H9 (cell line): ENCODE measurements around the gene PANX2. TPM values are rescaled to one million over a fixed set of nuclear protein-coding genes. Genes with fewer than 3 reads are reported as not detected.

Source experiments
- DNase-seq: peaks from one replicate; pipeline ENCODE4 v3.0.0-alpha.2; 2017
- H2AFZ ChIP-seq: one replicate; pipeline ENCODE4 v1.6.1; 2013; ENCODE audit warnings: mild to moderate bottlenecking, low read length, control low read depth, moderate library complexity
- H2AK5ac ChIP-seq: 2 replicates; pipeline ENCODE4 v1.6.1; 2013; ENCODE audit warnings: low read length, control low read depth, mixed read lengths; ENCODE audit not compliant: insufficient read length
- H2BK120ac ChIP-seq: one replicate; pipeline ENCODE4 v1.6.1; 2013; ENCODE audit warnings: low read depth, mild to moderate bottlenecking, low read length, control low read depth, inconsistent platforms; ENCODE audit not compliant: poor library complexity, severe bottlenecking
- H2BK12ac ChIP-seq: 2 replicates; pipeline ENCODE4 v1.6.1; 2013; ENCODE audit warnings: low read length, control low read depth, mixed read lengths, low read depth; ENCODE audit not compliant: insufficient read length
- H2BK15ac ChIP-seq: 2 replicates; pipeline ENCODE4 v1.6.1; 2013; ENCODE audit warnings: low read depth, low read length, control low read depth
- H2BK20ac ChIP-seq: one replicate; pipeline ENCODE4 v1.6.1; 2013; ENCODE audit warnings: low read depth, mild to moderate bottlenecking, low read length, control low read depth, inconsistent platforms; ENCODE audit not compliant: poor library complexity, severe bottlenecking
- H2BK5ac ChIP-seq: 2 replicates; pipeline ENCODE4 v1.6.1; 2013; ENCODE audit warnings: low read length, control low read depth, mixed read lengths; ENCODE audit not compliant: insufficient read length
- H3K14ac ChIP-seq: 2 replicates; pipeline ENCODE4 v1.6.1; 2013; ENCODE audit warnings: low read length, control low read depth; ENCODE audit not compliant: insufficient read depth
- H3K18ac ChIP-seq: 2 replicates; pipeline ENCODE4 v1.6.1; 2013; ENCODE audit warnings: low read depth, mild to moderate bottlenecking, mixed read lengths, low read length, control low read depth; ENCODE audit not compliant: insufficient read length
- H3K23ac ChIP-seq: 2 replicates; pipeline ENCODE4 v1.6.1; 2013; ENCODE audit warnings: low read length, control low read depth, mixed read lengths, low read depth; ENCODE audit not compliant: insufficient read length
- H3K23me2 ChIP-seq: 2 replicates; pipeline ENCODE4 v1.6.1; 2013; ENCODE audit warnings: low read depth, mild to moderate bottlenecking, mixed read lengths, low read length, control low read depth; ENCODE audit not compliant: insufficient read length, poor library complexity, severe bottlenecking
- H3K27ac ChIP-seq: 2 replicates; pipeline ENCODE4 v1.5.1; 2013; ENCODE audit warnings: low read length, control low read depth, mixed read lengths, low read depth; ENCODE audit not compliant: insufficient read length
- H3K27me3 ChIP-seq: 2 replicates; pipeline ENCODE4 v1.6.1; 2013; ENCODE audit warnings: low read length, control low read depth, inconsistent platforms; ENCODE audit not compliant: insufficient read depth
- H3K4ac ChIP-seq: 2 replicates; pipeline ENCODE4 v1.6.1; 2013; ENCODE audit warnings: low read depth, mild to moderate bottlenecking, control low read depth, inconsistent platforms, low read length, moderate library complexity
- H3K4me1 ChIP-seq: 2 replicates; pipeline ENCODE4 v1.6.1; 2013; ENCODE audit warnings: low read length, control low read depth, inconsistent platforms; ENCODE audit not compliant: insufficient read depth
- H3K4me2 ChIP-seq: 2 replicates; pipeline ENCODE4 v1.6.1; 2013; ENCODE audit warnings: low read length, control low read depth, mixed read lengths; ENCODE audit not compliant: insufficient read length, insufficient read depth
- H3K56ac ChIP-seq: 2 replicates; pipeline ENCODE4 v1.6.1; 2013; ENCODE audit warnings: low read depth, mild to moderate bottlenecking, mixed read lengths, low read length, control low read depth; ENCODE audit not compliant: insufficient read length
- H3K79me1 ChIP-seq: 2 replicates; pipeline ENCODE4 v1.6.1; 2013; ENCODE audit warnings: low read depth, mild to moderate bottlenecking, moderate library complexity, low read length, control low read depth, inconsistent platforms; ENCODE audit not compliant: insufficient read depth, poor library complexity, severe bottlenecking
- H3K79me2 ChIP-seq: 2 replicates; pipeline ENCODE4 v1.6.1; 2013; ENCODE audit warnings: low read length, control low read depth, inconsistent platforms; ENCODE audit not compliant: insufficient read depth
- H3K9ac ChIP-seq: 2 replicates; pipeline ENCODE4 v1.6.1; 2013; ENCODE audit warnings: low read length, control low read depth, mixed read lengths; ENCODE audit not compliant: insufficient read length; ENCODE audit errors: extremely low read depth
- H3K9me3 ChIP-seq: one replicate; pipeline ENCODE4 v1.6.1; 2013; ENCODE audit warnings: low read depth, low read length, inconsistent platforms; ENCODE audit not compliant: control insufficient read depth
- H3T11ph ChIP-seq: one replicate; pipeline ENCODE4 v1.6.1; 2013; ENCODE audit warnings: mild to moderate bottlenecking, low read length, control low read depth, inconsistent platforms
- H4K20me1 ChIP-seq: one replicate; pipeline ENCODE4 v1.6.1; 2013; ENCODE audit not compliant: control insufficient read depth, insufficient read length, insufficient read depth
- H4K5ac ChIP-seq: 2 replicates; pipeline ENCODE4 v1.6.1; 2013; ENCODE audit warnings: low read depth, mild to moderate bottlenecking, mixed read lengths, low read length, control low read depth; ENCODE audit not compliant: insufficient read length
- H4K8ac ChIP-seq: replicated peaks from 2 replicates; pipeline ENCODE4 v1.6.1; 2013; ENCODE audit warnings: low read length, control low read depth, mixed read lengths, low read depth; ENCODE audit not compliant: insufficient read length
- H4K91ac ChIP-seq: 2 replicates; pipeline ENCODE4 v1.6.1; 2013; ENCODE audit warnings: low read depth, mild to moderate bottlenecking, moderate library complexity, mixed read lengths, low read length, control low read depth; ENCODE audit not compliant: insufficient read length
- H3K27ac Mint-ChIP-seq, 3 experiments: 2 replicates in 2 of 3; 3 replicates in 1 of 3; pipeline ENCODE4 v1.8.0; 2020 to 2021; ENCODE audit warnings: mixed read lengths in 3 of 3, mild to moderate bottlenecking in 1 of 3, moderate library complexity in 1 of 3
- H3K27me3 Mint-ChIP-seq: 2 replicates; pipeline ENCODE4 v1.8.0; 2021; ENCODE audit warnings: low read depth, mild to moderate bottlenecking, moderate library complexity, mixed read lengths
- H3K36me3 Mint-ChIP-seq, 3 experiments: 2 replicates in 2 of 3; 3 replicates in 1 of 3; pipeline ENCODE4 v1.8.0; 2020 to 2021; ENCODE audit warnings: low read depth in 3 of 3, mixed read lengths in 3 of 3; ENCODE audit not compliant: insufficient read depth in 1 of 3
- H3K4me1 Mint-ChIP-seq, 2 experiments: 2 replicates each; pipeline ENCODE4 v1.8.0; 2020; ENCODE audit warnings: mixed read lengths in 2 of 2
- H3K4me3 Mint-ChIP-seq, 2 experiments: 2 replicates in 1 of 2; 3 replicates in 1 of 2; pipeline ENCODE4 v1.8.0; 2020 to 2021; ENCODE audit warnings: mild to moderate bottlenecking in 2 of 2, mixed read lengths in 2 of 2, moderate library complexity in 1 of 2
- H3K9me3 Mint-ChIP-seq, 2 experiments: 2 replicates in 1 of 2; 3 replicates in 1 of 2; pipeline ENCODE4 v1.8.0; 2020; ENCODE audit warnings: mild to moderate bottlenecking in 2 of 2, mixed read lengths in 2 of 2, moderate library complexity in 1 of 2
- CTCF ChIP-seq: fragments of 200-600 bp; sonication (generic); conservative IDR thresholded peaks from 3 replicates; pipeline ENCODE4 v1.8.0; 2021; ENCODE audit warnings: antibody characterized with exemption, mild to moderate bottlenecking
- WGBS: extraction: QIAGEN DNeasy Blood & Tissue Kit; methylation state at CpG from one replicate; pipeline ENCODE4 v1.1.7; 2013; ENCODE audit warnings: missing lambda C conversion rate, low lambda C conversion rate, mixed read lengths; ENCODE audit not compliant: insufficient read length; ENCODE audit errors: extremely low coverage; 5-methylcytosine and 5-hydroxymethylcytosine counted together
- total RNA-seq: library from RNA; stranded (reverse); gene quantifications from 2 replicates; pipeline ENCODE4 v1.2.1, GENCODE V29; 2021

The PANX2 gene
- total RNA-seq, 1 experiment from 2014 or later, result 8.0 TPM

- Histone ChIP-seq H3K27me3 (no peaks in the 10 kb centered on the region), H2BK5ac (no peak overlapping the region), H4K91ac (no peak overlapping the region), H3K23ac (no peak overlapping the region), H3K4ac (no peak overlapping the region), H2BK20ac (no peak overlapping the region), H3K14ac (no peak overlapping the region; the same call in 1 of the 2 replicates), H3K56ac (no peak overlapping the region), H4K5ac (no peak overlapping the region), H3K4me2 (no peak overlapping the region), H3K9me3 (no peaks in the 10 kb centered on the region), H2AK5ac (no peak overlapping the region), H3K23me2 (peaks cover 7% of the 10 kb centered on the region), H3K79me2 (peaks cover 5% of the 10 kb centered on the region; the same call in 1 of the 2 replicates), H2BK15ac (no peak overlapping the region), H3K27ac (no peak overlapping the region), H4K20me1 (no peaks in the 10 kb centered on the region), H3K18ac (no peak overlapping the region), H3K9ac (no peak overlapping the region), H4K8ac (no peak overlapping the region), H3K79me1 (no peaks in the 10 kb centered on the region), H3T11ph (no peak overlapping the region), H2BK12ac (no peak overlapping the region), H2AFZ (no peak overlapping the region), H3K4me1 (no peaks in the 10 kb centered on the region), H2BK120ac (no peak overlapping the region)
- Mint-ChIP-seq H3K27me3 (no peaks in the 10 kb centered on the region), H3K27ac (peak overlapping the region in 1 of 3 experiments; percentile 89; a peak in 1 of 7 replicates), H3K4me3 (peak overlapping the region in 1 of 2 experiments; percentile 60; a peak in 2 of 5 replicates), H3K36me3 (peaks cover 6 to 14% (median 7%) of the 10 kb centered on the region in 3 experiments), H3K9me3 (no peaks in the 10 kb centered on the region), H3K4me1 (peaks cover 7 to 20% of the 10 kb centered on the region in 2 experiments)
- no peak for DNase-seq
- WGBS, result no CpG with 5 or more reads among the region's 18 CpGs
- no peak for TF ChIP-seq CTCF
These were observed 20.6 kb downstream of the PANX2 start for GRCh38 chr22:50190941-50191741.
